EH (cell line): ENCODE data around the gene OSTF1.

ENCODE experiments used
- DNase-seq: peaks from one replicate; pipeline ENCODE4 v3.0.0-alpha.2; 2015; ENCODE audit warnings: low read depth

The OSTF1 gene

DNA sequence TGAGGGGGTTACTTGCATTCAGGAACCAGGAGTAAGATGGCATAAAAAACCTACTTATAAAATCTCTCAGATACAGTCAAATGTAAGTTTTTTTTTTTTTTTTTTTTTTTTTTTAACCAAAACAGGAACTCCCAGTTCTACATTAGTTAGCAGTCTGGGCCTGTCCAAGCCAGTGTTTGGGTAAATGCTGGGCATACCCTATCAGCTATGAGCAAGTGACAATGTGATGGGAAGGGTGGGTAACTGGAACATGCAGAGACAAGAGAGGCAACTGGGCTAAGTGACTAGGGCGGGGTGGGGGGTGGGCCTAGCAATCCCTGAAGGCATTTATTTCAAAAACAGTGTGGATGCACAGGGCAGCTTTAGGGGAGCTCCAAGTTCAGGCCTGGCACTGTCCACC is 2.7 kb upstream of the OSTF1 start:
- no peak for DNase-seq

GRCh38 chr9:75086541-75087288 is 1.6 kb upstream of the OSTF1 start:
- no peak for DNase-seq

DNA sequence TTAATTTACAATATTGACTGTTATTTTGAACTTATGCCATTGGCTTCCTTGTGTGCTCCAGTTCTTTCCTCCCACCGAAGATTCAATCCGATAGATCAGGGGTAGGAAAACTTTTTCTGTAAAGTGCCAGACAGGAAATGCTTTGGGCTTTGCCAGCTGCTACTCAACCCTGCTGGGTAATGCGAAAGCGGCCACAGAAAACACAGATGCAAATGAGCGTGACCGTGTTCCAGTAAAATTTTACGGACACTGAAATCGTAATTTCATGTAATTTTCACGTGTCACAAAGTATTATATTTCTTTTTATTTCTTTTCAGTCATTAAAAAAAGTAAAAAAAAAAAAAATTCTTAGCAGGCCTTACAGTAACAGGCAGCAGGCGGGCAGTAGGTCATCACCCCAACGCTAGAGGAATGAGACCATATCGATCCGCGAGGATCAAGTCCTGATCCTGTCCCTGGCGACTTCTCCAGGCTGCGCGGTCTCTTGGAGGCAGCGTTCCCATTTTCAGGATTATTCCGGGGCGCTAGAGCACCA is 958 bp upstream of the OSTF1 start:
- DNase-seq: peak; percentile 70

- DNase-seq: peak; percentile 78
These were observed 495 bp downstream of the OSTF1 start for GRCh38 chr9:75088646-75089372.

- DNase-seq: no peak
These were observed 1.1 kb downstream of the OSTF1 start for GRCh38 chr9:75089373-75089766.

DNA sequence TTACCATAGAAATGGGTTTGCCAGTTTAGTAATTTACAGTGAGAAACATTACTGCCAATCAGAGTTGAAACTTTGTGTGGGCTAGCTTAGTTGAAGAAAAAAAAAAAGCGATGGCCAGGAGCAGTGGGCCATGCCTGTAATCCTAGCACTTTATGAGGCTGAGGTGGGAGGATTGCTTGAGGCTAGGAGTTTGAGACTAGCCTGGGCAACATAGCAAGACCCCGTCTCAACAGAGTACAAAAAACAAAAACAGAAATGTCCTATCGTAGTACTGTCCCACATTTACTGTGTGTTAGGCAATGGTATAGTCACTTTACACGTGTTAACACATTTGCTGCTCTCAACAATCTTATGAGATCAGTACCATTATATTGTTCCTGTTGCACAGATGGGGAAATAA is 2.3 kb downstream of the OSTF1 start:
- DNase-seq: no peak

- no peak for DNase-seq
These were observed 4.5 kb downstream of the OSTF1 start for GRCh38 chr9:75092766-75093165.

DNA sequence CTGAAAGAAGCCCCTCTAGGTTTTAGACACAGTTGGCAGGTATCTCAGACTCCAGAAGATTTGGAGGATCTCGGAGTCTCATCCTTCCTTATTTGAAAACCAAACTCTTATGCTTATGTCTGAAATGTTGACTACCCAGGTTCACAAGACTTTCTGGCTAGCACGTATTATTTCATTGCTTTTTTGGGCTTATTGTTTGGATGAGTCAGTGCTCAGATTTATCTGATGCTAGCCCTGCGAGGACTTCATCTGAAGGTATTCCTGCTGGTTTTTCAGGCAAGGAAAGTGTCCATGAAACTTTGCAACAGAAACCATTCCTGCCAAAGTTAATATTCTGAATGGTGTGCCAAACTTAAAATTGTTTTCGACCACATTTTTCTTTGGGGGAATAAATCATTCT is 8.5 kb downstream of the OSTF1 start:
- DNase-seq: peak; percentile 43

DNA sequence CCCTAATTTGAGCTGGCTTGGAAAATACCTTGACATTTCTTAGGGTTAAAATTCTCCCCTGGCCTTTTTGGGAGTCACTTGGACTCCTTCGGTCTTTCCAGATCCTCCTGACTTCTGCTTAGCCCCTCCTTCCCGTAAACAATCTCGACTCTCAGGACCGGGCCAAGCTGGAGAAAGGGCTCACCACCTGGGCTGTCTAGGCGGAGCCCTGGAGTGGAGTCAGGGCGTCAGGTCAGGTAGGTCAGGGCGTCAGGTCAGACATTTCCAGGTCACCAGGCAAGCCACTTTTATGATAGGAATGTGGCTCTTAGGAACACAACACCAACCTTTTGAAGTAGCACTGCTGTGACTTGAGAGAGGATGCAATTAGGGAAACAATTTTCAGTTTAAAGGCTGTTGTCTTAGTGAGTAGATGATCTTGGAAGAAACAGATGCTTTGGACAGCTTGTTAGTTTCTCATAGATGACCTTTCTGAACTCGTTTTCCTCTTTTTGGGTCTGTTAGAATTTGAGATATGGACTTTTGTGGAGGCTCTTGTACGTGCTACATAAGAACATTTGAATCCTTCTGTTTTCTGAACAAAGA is 12.8 kb downstream of the OSTF1 start:
- no peak for DNase-seq

DNA sequence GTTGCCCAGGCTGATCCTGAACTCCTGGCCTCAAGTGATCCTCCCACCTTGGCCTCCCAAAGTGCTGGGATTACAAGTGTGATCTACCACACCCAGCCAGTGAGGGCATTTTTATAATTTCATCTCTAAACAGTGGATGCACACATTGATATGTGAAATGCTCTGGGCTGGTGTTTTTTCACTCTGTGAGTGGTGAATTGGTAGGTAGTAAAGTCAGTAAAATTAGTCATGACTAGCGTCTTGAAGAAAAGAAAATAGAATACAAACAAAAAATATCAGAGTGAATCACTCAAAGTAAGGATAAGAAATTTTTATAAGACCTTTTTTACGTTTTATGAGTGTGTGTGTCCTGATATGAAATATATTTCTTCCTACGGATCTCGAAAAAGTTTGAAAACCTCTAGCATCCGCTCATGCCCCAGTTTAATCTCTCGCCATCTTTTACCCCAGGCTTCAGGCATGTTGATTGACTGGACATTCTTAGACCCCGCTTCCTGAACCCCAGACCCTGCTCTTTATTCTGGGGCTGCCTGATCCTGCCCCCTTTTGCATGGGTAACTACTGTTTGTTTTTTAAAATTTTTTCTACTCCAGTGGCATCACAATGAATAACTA is 14.0 kb downstream of the OSTF1 start:
- no peak for DNase-seq

- DNase-seq: no peak
These were observed 16.3 kb downstream of the OSTF1 start for GRCh38 chr9:75104607-75105006.

DNA sequence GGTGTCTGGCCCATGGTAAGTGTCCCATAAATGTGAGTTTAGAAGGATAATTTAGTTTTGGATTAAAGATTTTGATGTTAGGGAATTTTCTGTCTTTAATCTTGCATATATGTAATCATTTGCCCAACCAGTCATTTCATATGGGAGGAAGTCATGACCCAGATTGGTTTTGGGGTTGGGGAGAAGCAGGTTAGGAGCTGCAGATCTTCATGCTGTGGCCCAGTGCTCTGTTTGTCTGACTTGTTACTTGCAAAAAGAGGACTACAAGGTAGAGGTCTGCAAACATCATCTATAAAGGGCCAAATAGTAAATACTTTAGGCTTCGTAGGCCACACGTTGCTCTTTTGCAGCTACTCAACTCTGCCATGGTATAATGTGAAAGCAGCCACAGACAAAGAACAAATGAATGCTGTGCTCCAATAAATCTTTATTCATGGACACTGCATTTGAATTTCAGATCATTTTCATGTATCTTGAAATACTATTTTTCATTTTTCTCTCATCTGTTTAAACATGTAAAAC is 16.8 kb downstream of the OSTF1 start:
- DNase-seq: no peak

DNA sequence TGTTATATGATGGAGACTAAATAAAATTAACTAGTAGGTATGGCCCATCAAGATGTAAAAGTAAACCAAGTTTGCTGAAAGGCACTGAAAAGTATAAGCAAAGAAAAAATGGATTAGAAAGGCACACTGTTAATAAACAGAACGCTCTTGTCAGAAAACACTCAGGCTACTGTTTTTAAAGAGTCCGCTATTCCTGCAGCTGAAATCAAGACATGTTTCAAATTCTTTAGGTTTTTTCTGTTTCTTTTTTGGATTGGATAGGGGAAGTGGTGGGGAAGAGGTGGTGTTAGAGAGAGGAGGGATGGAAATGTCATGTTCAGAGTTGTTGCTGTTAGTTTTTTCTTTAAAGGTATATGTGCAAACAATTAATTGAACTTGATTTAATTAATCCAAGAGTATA is 17.5 kb downstream of the OSTF1 start:
- DNase-seq: peak; percentile 15

DNA sequence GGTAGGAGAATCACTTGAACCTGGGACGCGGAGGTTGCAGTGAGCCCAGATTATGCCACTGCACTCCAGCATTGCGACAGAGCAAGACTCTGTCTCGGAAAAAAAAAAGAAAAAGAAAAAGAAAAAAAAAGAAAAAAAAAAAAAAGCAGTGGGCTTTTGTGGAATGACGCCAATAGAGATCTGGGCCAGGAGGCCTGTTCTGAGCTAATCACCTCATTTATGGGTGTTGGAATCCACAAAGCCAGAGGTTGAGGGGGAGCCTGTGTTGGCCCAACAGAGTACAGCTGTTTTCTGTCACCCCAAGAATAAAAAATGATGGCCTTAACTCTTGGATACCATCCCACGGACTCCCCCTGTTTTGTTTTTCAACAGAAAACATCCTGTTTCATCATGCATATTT is 18.5 kb downstream of the OSTF1 start:
- no peak for DNase-seq

DNA sequence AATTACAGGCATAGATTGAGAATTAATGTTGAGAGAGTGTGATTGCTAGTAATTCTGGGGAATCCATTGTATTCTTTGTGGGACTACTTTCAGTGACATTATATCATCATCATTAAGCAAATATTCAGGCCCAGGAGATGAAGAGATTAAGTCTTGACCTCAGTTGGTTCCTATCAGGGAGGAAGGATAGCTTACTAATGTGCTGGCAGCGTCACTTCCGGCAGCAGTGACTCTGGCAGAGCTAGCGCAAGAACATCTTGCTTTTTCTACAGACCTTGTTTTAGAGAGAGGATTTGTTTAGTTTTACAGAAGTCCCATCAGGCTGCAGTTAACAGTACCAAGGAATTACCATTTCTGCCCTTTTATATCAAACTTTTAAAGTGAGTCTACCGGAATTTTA is 20.3 kb downstream of the OSTF1 start:
- DNase-seq: peak; percentile 86

DNA sequence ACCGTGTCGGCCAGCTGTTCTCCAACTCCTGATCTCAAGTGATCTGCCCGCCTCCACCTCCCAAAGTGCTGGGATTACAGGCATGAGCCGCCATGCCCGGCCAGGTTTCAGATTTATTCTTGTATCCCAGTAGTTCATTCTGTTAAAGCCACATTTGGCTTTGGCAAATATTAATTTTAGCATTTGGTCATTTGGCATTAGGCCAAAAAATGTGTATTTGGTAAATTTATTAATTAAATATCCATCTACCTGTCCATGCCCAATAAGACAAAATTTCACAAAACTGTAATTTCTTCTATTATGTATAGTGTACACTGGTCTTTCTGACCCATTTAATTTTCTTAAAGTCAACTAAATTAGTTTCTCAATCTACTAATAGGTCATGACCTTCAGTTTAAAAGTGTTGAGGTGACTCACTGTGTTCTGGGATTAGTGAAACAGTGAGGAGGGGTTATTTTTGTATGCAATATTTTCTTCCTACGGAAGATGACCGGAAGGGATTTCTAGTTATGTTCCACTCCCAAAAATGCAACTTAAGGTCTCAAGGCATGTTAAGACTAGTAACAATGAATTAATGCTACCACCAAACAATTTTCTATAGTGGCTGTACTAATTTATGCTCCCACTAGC is 21.0 kb downstream of the OSTF1 start:
- no peak for DNase-seq

GRCh38 chr9:75111019-75111622 is 22.8 kb downstream of the OSTF1 start:
- no peak for DNase-seq

GRCh38 chr9:75112789-75113188 is 24.5 kb downstream of the OSTF1 start:
- DNase-seq: no peak

- DNase-seq: no peak
These were observed 28.0 kb downstream of the OSTF1 start for GRCh38 chr9:75116306-75116705.

DNA sequence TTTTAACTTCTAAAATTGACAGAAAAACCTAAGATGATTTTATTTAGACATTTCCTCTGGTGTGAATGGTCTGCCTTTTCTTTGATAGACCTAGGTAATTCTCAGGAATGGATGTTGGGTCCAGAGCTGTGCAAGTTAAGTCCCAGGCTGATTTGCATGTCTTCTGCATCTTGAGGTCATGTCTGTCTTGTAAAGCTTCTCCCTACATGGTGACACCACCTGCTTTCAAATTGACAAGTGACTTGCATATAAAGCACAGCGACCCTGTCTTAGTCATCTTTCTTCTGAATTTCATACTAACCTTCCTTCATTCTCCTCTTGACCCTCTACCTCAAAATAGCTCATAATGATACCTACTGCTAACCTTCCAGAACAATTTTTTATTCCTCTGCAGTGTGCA is 29.2 kb downstream of the OSTF1 start:
- DNase-seq: no peak

GRCh38 chr9:75120686-75121085 is 32.4 kb downstream of the OSTF1 start:
- no peak for DNase-seq
